WERI-Rb-1 (cell line): ENCODE measurements around the gene ATG3.
A peak's percentile ranks its signal among the peaks of the same experiment; 100 is the strongest.

Experiments
- DNase-seq: peaks from one replicate; pipeline ENCODE4 v3.0.0-alpha.2; 2020
- H3K27ac ChIP-seq: fragments of 250-450 bp; sonication (Bioruptor Pico); 2 replicates; pipeline ENCODE4 v1.5.1; 2020; ENCODE audit warnings: mild to moderate bottlenecking, moderate library complexity
- H3K27me3 ChIP-seq: fragments of 250-450 bp; sonication (Bioruptor Pico); 2 replicates; pipeline ENCODE4 v1.5.1; 2021; ENCODE audit warnings: mild to moderate bottlenecking, low read depth, moderate library complexity; ENCODE audit not compliant: insufficient read depth, severe bottlenecking
- H3K36me3 ChIP-seq: fragments of 250-450 bp; sonication (Bioruptor Pico); 2 replicates; pipeline ENCODE4 v1.5.1; 2020; ENCODE audit warnings: mild to moderate bottlenecking, moderate library complexity
- H3K4me3 ChIP-seq: 2 replicates; pipeline ENCODE4 v1.5.1; 2011; ENCODE audit warnings: low read depth, mild to moderate bottlenecking, control low read depth, low read length
- H3K9me3 ChIP-seq: fragments of 250-450 bp; sonication (Bioruptor Pico); 2 replicates; pipeline ENCODE4 v1.5.1; 2021; ENCODE audit warnings: mild to moderate bottlenecking, moderate library complexity; ENCODE audit not compliant: severe bottlenecking
- TF ChIP-seq, protein P1 (sequence below): IDR thresholded peaks from 2 replicates; pipeline ENCODE4 v1.5.1; 2011; ENCODE audit warnings: low read depth, mild to moderate bottlenecking, control low read depth, inconsistent platforms, low read length

ATG3 gene

DNA sequence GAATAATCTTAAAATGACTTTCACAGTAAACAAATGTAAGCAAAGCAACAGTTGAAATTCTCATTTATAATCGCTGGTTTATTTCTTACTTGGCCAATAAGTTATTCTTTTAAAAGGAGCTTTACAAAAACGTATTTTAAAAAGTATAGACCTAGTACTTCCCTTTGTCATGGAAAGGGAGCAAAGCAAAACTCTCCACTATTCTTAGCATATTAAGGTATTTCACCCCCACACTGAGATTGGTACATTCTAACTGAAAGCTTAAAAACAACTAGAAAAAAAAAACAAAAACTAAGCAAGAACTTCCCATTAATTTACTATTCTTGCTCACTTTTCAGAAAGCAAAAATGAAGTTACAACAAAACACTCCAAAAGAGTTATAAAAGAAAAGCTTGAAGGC, 1.5 kb downstream of the ATG3 start:
- Histone ChIP-seq H3K36me3 (peaks cover 13% of the 10 kb centered on the region), H3K9me3 (no peaks in the 10 kb centered on the region), H3K4me3 (peak overlapping the region; percentile 91), H3K27ac (no peak overlapping the region; the same call in 1 of the 2 replicates), H3K27me3 (no peaks in the 10 kb centered on the region)
- TF ChIP-seq, protein P1, sequence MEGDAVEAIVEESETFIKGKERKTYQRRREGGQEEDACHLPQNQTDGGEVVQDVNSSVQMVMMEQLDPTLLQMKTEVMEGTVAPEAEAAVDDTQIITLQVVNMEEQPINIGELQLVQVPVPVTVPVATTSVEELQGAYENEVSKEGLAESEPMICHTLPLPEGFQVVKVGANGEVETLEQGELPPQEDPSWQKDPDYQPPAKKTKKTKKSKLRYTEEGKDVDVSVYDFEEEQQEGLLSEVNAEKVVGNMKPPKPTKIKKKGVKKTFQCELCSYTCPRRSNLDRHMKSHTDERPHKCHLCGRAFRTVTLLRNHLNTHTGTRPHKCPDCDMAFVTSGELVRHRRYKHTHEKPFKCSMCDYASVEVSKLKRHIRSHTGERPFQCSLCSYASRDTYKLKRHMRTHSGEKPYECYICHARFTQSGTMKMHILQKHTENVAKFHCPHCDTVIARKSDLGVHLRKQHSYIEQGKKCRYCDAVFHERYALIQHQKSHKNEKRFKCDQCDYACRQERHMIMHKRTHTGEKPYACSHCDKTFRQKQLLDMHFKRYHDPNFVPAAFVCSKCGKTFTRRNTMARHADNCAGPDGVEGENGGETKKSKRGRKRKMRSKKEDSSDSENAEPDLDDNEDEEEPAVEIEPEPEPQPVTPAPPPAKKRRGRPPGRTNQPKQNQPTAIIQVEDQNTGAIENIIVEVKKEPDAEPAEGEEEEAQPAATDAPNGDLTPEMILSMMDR: no peak
- no peak for DNase-seq

DNA sequence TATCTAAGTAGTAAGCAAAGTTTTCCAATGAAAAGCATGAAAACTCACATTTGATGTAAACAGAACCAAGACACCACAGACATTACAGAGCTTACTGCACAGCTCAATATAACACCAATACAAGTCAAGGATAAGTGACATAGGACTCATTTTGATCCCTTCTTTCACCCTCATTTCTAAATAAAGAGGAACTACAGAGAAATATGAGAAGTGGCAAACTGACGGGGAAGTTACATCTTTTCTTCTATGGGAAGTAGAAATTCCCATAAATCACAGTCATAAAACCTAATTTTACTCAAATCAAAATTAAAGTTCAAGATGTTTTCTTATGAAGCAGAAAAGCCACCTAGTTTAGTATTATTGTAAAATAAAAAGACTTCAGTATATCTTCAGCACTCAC, 3.8 kb downstream of the ATG3 start:
- H3K27me3 ChIP-seq: no peaks in the 10 kb centered on the region
- peaks cover 13% of the 10 kb centered on the region for H3K36me3 ChIP-seq
- TF ChIP-seq, protein P1: no peak
- H3K9me3 ChIP-seq: no peaks in the 10 kb centered on the region
- no peak overlapping the region for H3K4me3 ChIP-seq
- no peak for DNase-seq
- no peak overlapping the region for H3K27ac ChIP-seq

GRCh38 chr3:112555535-112556170, 6.1 kb downstream of the ATG3 start:
- no peak overlapping the region for H3K4me3 ChIP-seq
- no peaks in the 10 kb centered on the region for H3K27me3 ChIP-seq
- peaks cover 13% of the 10 kb centered on the region for H3K36me3 ChIP-seq
- H3K27ac ChIP-seq: no peak overlapping the region
- TF ChIP-seq, protein P1: no peak
- DNase-seq: no peak
- H3K9me3 ChIP-seq: no peaks in the 10 kb centered on the region

GRCh38 chr3:112550859-112551258, 10.9 kb downstream of the ATG3 start:
- peaks cover 23% of the 10 kb centered on the region for H3K36me3 ChIP-seq
- no peaks in the 10 kb centered on the region for H3K27me3 ChIP-seq
- H3K9me3 ChIP-seq: no peaks in the 10 kb centered on the region
- DNase-seq: no peak
- H3K4me3 ChIP-seq: no peak overlapping the region
- no peak overlapping the region for H3K27ac ChIP-seq
- TF ChIP-seq, protein P1: no peak

GRCh38 chr3:112546216-112546759, 15.5 kb downstream of the ATG3 start:
- DNase-seq: no peak

More at GRCh38 chr3:112546216-112546759, 15.5 kb downstream of the ATG3 start:
- no peak overlapping the region for H3K4me3 ChIP-seq
- H3K36me3 ChIP-seq: peaks cover 38% of the 10 kb centered on the region
- no peaks in the 10 kb centered on the region for H3K27me3 ChIP-seq
- no peaks in the 10 kb centered on the region for H3K9me3 ChIP-seq
- H3K27ac ChIP-seq: no peak overlapping the region
- TF ChIP-seq, protein P1: no peak
